HG03469 (cell line): Measurements from ENCODE around the gene F5.
"Not testable (repeated sequence)": the region's sequence is repeated elsewhere in the genome, so short reads cannot be mapped to it uniquely, and the experiment has no call there.

Source experiments
- ATAC-seq: cut with Tn5 transposase; IDR thresholded peaks from one replicate; pipeline ENCODE4 v1.9.1; 2021; ENCODE audit warnings: mild to moderate bottlenecking, moderate library complexity, moderate number of reproducible peaks; ENCODE audit not compliant: unreplicated experiment

Gene F5

GRCh38 chr1:169513208-169513607, 73.1 kb downstream of the F5 start:
- ATAC-seq = no peak

DNA sequence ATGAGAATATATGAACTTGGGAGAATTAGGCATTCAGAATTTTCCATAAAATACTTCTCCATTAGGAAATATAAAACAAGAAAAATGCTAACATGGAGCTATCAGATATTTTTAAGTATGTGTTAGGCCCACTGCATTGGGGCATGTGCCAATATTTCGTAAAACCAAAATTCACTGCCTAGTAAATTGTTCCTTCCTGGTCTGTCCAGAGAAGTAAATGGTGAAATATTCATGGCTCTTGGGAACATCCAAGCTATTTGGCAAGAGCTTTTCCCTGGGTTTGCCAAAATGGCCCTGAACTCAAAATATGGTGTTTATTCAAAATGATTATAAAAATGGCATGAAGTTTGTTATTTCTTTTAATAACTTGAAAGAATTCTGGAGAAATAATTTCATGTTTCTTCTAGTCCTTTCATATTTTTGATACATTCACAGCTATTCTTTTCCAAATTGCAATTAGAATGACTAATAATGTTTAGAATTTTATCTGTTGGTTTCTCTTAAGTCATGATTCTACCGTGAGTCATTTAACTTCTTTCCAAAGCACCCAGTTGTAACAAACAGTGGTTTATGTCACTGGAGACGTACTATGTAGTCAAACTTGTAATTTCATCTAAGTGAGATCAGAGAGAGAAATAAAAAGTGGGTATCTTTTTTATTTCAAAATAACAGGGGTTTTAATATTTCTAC, 74.8 kb downstream of the F5 start:
- ATAC-seq = no peak

DNA sequence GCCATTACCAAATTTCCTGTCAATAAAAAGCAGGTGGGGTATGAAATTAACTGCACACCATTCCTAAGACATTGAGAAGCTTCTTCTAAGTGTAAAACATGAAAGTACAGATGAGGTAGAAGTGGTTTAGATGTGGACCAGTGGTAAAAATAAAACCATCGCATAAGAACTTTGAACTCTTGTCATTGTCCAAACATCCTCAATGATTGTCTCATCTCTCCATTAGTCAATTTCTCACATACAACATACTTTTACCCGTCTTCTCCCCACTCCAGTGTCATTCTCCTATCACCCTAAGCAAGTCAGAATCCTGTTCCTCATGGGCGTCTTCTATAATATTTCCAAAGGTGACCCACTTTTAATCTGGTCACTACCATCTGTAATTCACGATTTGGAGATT, 76.2 kb downstream of the F5 start:
- no peak for ATAC-seq

DNA sequence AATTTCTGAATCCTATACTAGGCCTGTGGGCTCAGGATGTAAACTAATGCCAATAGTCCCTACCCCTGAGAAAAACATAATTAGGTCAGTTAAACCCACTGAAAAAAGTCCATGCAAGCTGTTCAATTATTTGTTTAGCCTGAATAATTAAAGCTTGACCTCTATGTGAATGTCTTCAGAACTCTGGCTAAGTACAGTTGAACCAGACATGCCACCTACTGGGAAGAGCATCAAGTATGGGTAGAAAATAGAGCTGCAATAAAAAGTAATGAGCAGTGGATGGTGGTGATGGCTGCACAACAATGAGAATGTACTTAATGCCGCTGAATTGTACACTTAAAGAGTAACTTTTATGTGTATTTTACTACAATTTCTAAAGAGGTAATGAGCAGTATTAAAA, 76.9 kb downstream of the F5 start:
- ATAC-seq = no peak

DNA sequence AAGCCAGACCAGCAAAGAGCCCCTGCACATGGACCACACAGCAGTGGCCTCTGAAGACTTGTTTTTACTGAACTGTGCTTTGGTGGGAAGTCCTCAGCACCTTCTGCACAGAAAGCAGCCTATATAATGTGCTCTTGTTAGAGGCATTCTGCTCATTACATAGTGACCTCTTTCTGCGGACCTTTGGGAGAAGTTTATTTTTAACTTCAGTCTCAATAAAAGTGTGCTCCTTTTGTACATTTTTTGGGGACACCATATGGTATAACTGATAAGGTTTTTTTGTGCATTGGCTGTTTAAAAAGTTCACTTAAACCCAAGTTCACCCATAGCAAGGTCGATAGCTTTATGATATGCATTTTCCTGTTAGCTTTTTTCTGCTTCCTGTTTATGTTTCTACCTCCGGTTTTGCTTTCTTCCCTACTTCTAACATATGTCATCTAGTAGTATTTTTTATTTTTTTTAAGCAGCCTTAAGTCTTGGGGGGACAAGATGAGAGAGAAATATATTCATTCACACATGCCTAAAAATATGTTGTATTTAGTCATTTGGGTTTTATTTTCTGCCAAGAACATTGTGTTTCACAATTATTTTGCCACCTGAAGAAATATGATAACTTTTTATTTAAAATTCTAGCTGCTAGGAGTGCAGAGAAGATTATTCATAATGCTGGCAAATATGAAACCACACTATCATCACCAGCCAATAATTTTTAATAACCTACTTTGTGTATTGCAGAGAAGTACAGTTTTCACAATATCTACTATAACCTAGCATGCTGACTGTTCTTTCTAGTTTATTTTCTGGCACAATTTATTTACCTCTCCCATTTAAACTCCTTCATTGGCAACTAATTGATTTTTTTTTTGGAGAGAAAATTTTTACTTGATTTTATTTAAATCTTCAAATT, 77.6 kb downstream of the F5 start:
- no peak for ATAC-seq

- no peak for ATAC-seq
Observed at GRCh38 chr1:169507413-169507812, 78.9 kb downstream of the F5 start.

- ATAC-seq = not testable (repeated sequence)
Observed at GRCh38 chr1:169503601-169504000, 82.7 kb downstream of the F5 start.

DNA sequence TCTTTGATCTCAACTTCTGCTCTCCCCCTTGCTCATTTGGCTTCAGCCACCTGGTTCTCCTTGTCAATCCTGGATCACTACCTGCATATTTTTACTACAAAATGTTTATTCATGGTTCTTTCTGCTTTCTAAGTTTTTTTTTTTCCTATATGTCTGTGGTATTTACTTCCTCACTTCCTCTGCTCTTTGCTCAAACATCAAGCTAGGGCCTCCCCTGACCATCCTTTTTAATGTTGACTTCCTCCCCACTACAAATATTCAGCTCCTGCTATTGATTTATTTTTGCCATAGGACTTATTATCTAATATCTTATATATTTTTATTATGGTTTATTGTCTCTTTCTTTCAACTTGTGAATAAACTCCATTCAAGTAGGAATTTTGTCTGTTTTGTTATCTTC, 86.5 kb downstream of the F5 start:
- ATAC-seq = no peak

- no peak for ATAC-seq
Observed at GRCh38 chr1:169497317-169497716, 89.0 kb downstream of the F5 start.

GRCh38 chr1:169495916-169496315, 90.4 kb downstream of the F5 start:
- ATAC-seq = no peak

DNA sequence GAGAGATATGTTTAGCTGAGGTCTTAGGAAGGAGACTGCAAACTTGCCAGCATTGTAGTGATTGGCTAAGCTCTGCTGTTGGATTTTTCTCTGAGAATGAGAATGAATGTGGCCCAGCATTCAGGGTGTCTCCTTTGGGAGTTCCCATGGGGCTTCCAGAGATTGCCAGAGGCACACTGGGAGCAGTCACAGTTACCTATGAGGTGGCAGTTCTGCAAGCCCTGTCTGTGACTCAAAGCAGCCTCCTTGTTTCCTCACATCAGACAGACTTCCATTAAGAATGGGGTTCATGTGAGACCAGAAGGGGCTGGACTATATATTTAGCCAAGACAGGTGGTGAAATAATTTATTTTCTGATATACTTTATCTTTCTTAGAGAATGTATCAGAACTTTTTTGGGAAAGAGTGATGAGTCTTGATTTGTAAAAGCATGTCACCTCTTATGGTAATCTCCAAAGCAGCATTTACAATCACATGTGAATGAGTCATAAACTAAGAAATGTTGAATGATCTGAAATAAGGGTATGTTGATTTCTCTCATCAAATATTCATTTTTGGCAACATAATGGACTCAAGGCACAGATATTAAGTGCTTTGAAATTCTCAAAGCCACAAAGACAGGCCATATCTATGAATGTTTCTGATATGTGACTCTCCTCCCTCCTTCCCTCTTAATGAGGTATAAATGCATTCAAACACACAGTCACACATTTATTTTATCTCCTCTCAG, 91.1 kb downstream of the F5 start:
- no peak for ATAC-seq

DNA sequence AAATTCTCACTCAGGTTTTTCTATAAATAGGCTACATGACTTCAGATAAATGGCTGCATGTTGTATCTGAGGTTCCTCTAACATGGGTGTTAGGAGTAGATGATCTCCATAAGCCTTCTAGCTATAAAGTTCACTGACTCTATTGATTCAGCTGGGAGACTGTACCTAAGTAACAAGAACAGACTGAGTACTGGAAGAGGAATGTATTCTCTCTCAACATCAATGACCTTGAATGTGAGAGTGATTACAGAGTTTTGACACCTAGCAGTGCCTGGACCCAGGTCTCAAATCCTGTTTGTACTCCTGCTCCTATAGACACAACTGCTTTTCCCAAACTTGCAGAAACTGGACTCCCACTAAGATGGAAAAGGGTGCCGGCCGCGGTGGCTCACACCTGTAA, 91.9 kb downstream of the F5 start:
- no peak for ATAC-seq

- ATAC-seq = no peak
Observed at GRCh38 chr1:169493251-169493650, 93.0 kb downstream of the F5 start.

DNA sequence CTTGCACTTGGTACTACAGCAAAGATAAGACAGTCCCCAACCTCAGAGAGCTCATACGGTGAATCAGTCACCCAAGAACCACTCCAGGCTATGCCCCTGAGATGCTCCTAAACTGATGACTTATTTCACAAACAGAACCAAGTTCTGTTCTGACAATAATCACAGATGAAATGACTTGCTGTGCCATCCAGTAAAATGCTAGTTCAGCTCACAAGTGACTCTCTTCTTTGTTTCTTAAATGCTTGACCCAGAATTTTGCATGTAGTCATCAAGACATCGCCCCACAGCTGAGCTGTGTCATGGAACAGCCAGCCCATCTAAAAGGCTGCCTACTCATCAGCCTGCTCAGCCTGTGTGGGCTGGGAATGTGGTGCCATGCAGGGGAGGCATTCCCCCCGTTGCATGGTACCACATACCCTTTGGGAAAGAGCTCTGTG, 94.4 kb downstream of the F5 start:
- no peak for ATAC-seq

DNA sequence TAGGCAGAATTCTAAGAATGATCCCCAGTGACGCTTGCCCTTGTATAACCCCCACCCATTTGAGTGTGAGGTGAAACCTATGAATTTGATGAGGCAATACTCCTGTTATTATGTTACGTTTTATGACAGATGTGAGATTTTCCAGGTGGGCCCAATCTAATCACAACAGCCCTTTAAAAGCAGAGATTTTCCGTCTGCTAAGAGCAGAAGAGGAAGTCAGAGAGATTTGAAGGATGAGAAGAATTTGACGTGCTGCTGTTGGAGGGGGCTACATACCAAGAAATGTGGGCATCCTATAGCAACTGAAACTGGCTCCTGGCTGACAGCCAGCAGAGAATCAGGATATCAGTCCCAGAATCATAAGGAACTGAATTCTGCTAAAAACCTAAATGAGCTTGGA, 98.1 kb downstream of the F5 start:
- no peak for ATAC-seq

DNA sequence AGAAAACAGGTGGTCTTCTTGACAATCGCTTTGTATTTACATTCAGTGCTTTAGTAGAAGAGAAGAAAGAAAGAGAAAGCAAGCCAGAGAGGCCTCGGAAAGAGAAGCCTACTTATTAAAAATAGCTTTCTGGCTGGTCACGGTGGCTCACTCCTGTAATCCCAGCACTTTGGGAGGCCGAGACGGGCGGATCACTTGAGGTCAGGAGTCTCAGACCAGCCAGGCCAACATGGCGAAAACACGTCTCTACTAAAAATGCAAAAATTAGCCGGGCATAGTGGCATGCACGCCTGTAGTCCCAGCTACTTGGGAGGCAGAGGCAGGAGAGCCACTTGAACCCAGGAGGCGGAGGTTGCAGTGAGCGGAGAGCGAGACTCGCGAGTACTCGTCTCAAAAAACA, 98.7 kb downstream of the F5 start:
- ATAC-seq = no peak

DNA sequence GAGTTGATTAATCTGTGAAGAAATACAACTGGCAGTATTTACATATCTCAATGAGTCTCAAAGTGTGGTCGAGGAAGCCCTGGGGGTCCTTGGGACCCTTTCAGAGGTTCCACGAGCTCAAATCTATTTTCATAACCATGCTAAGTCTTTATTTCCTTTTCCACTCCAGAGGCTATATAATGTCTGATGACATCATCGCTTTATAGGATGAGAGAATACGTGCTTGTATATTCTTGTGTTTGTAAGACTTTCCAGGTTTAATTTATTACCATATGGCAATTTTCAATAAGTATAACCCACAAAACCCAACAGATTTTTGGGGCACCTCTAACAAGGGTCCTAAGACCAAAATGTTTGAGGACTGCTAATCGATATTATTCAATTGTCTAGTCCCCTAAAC, 99.1 kb downstream of the F5 start:
- ATAC-seq = no peak

- no peak for ATAC-seq
Observed at GRCh38 chr1:169486281-169487051, 99.8 kb downstream of the F5 start.

DNA sequence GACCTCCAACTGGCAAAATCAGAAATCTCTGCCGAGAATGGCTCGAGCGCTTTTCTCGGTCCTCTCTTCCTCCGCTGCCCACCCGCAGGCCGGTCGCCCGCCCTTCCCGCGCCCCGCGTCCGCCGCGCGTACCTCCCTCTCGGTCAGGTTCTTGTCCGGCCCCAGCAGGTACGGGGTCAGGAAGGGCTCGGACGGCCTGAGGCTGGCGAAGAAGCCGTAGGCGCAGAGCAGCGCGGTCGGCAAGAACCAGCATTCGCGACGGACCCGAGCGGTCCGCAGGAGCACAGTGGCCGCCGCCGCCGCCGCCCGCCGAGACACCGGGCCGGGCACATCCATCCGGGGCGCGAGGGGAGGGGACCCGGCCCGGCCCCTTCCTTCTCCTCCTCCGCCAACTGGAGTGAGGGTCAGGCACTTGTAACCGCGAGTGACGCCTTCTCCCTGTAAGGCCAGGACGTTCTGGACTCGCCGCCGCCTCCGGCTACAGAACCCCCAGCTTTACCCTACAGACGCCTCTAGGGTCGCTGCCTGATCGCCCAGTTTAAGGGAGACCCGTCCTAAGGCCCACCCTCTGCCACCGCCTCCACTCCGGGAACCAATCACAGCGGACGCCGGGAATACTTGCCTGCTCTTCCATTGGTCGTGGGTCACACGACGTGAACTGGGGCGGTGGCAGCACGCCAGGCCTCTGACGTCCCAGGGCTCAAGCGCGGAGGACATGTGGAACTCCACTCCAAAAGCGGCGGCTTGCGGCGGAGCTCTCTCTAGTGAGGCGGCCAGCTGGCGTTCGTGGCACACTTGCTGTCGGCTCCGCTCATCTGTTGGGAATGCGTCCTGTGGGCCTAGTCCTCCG, 100.6 kb downstream of the F5 start, which contains the start of gene SLC19A2:
Gene SLC19A2, minus strand, starts transcription at position 514 of the 850 bp plus-strand sequence. Its CDS starts 178 bp downstream, at position 336.
- ATAC-seq = peak; percentile 93
